Esophagus squamous epithelium (tissue), 5 donors: ENCODE results near the gene MCCD1. TPM values are rescaled to one million over a fixed set of nuclear protein-coding genes. Genes with fewer than 3 reads are reported as not detected.

ENCODE experiments used
- DNase-seq: peaks from one replicate; lab custom pipeline; 2025; lab: John Stamatoyannopoulos, UW
- H3K27ac ChIP-seq, 4 donors: fragments of 200-600 bp; sonication (generic); one replicate each; pipeline ENCODE4 v1.5.1; 2016 to 2019; ENCODE audit warnings: mild to moderate bottlenecking in 1 of 4
- H3K27me3 ChIP-seq, 4 donors: fragments of 200-600 bp; sonication (generic); 1 replicate in 3 of 4; 2 replicates in 1 of 4; pipeline versions ENCODE4 v1.5.1 to v1.6.0; 2017 to 2021; ENCODE audit warnings: antibody characterized with exemption in 1 of 4
- H3K36me3 ChIP-seq, 3 donors: fragments of 200-600 bp; sonication (generic); one replicate each; pipeline ENCODE4 v1.5.1; 2016 to 2019
- H3K4me1 ChIP-seq, 3 donors: fragments of 200-600 bp; sonication (generic); one replicate each; pipeline ENCODE4 v1.5.1; 2017 to 2019
- H3K4me3 ChIP-seq, 4 donors: fragments of 200-600 bp; sonication (generic); 1 replicate in 3 of 4; 2 replicates in 1 of 4; pipeline ENCODE4 v1.5.1; 2016 to 2019; ENCODE audit warnings: mild to moderate bottlenecking in 2 of 4, moderate library complexity in 1 of 4
- H3K9me3 ChIP-seq, 3 donors: fragments of 200-600 bp; sonication (generic); one replicate each; pipeline ENCODE4 v1.5.1; 2016 to 2019
- CTCF ChIP-seq, 6 experiments: fragments of 450-650 bp in 4 of 6; fragments of 200-600 bp in 2 of 6; sonication (generic) in 2 of 6; IDR thresholded peaks; one replicate each; pipeline ENCODE4 v1.5.1; 2016 to 2019; ENCODE audit warnings: antibody characterized with exemption in 6 of 6, mild to moderate bottlenecking in 4 of 6, moderate library complexity in 4 of 6
- POLR2A ChIP-seq, 4 donors: fragments of 450-650 bp; IDR thresholded peaks; one replicate each; pipeline ENCODE4 v1.6.1; 2017; ENCODE audit warnings: antibody characterized with exemption in 4 of 4, mild to moderate bottlenecking in 4 of 4, moderate library complexity in 3 of 4
- whole genome bisulfite sequencing, 2 donors: methylation state at CpG; one replicate each; pipeline ENCODE4 v1.1.5; 2018; 5-methylcytosine and 5-hydroxymethylcytosine counted together
- intact Hi-C: fragments of 100-400 bp; cut with DNase I; formaldehyde crosslinking; loops from one replicate; pipeline ENCODE4 v1.15.0; 2022
- total RNA-seq, 4 donors: library from RNA; depleted of rRNA; stranded (reverse); fragments of >200 nt; gene quantifications; one replicate each; pipeline ENCODE4 v1.1.0, GENCODE V29; 2016
- donor health status: DM: yes; HTN: yes; CAD: no.

The MCCD1 gene
- total RNA-seq: not detected

- Histone ChIP-seq H3K4me3 (no peak within 1 kb of the TSS), H3K9me3 (no peaks in the 10 kb centered on the region), H3K4me1 (no peaks in the 10 kb centered on the region), H3K36me3 (peaks cover 5 to 50% (median 39%) of the 10 kb centered on the region in 3 donors), H3K27me3 (no peaks in the 10 kb centered on the region), H3K27ac (peak within 1 kb of the TSS in 1 of 4 donors; percentile 5)
- intact Hi-C loops: no loop called here
- DNase-seq: no peak
- 13 to 40% methylated on average over 2 to 3 of the region's 7 CpGs for WGBS, 2 donors
- TF ChIP-seq CTCF (IDR thresholded peaks at IDR 0.05) (no peak), POLR2A (IDR thresholded peaks at IDR 0.05) (no peak)
Observed at GRCh38 chr6:31528821-31529328, at the start of gene MCCD1. MCCD1 (plus strand) TSS chr6:31528962; CDS start chr6:31529015, 53 bp downstream.

- Histone ChIP-seq H3K4me3 (no peak overlapping the region), H3K36me3 (no peaks in the 10 kb centered on the region), H3K9me3 (no peaks in the 10 kb centered on the region), H3K4me1 (peaks cover 0 to 7% (median under 1%) of the 10 kb centered on the region in 3 donors), H3K27ac (no peak overlapping the region), H3K27me3 (no peaks in the 10 kb centered on the region)
- WGBS, 2 donors: 78 to 79% methylated on average over 5 of the region's 5 CpGs
- TF ChIP-seq CTCF (IDR thresholded peaks at IDR 0.05) (no peak), POLR2A (IDR thresholded peaks at IDR 0.05) (no peak)
- intact Hi-C loops: no loop called here
- DNase-seq: no peak
Observed at GRCh38 chr6:31479151-31479932, 49.4 kb upstream of the MCCD1 start.

- whole genome bisulfite sequencing, 2 donors: 27 to 36% methylated on average over 2 to 3 of the region's 3 CpGs
- H3K36me3 ChIP-seq: no peaks in the 10 kb centered on the region
- DNase-seq: no peak
- no peak for TF ChIP-seq POLR2A (IDR thresholded peaks at IDR 0.05)
- TF ChIP-seq CTCF (IDR thresholded peaks at IDR 0.05): no peak
- H3K9me3 ChIP-seq: no peaks in the 10 kb centered on the region
- peaks cover 0 to under 1% (median 0%) of the 10 kb centered on the region in 3 donors for H3K4me1 ChIP-seq
- H3K27me3 ChIP-seq: no peaks in the 10 kb centered on the region
- H3K4me3 ChIP-seq: no peak overlapping the region
- no peak overlapping the region for H3K27ac ChIP-seq
- intact Hi-C loops: no loop called here
Observed at GRCh38 chr6:31479933-31480535, 48.7 kb upstream of the MCCD1 start.

GRCh38 chr6:31480574-31480973, 48.2 kb upstream of the MCCD1 start:
- DNase-seq: no peak
- H3K4me1 ChIP-seq: no peaks in the 10 kb centered on the region
- TF ChIP-seq POLR2A (IDR thresholded peaks at IDR 0.05): no peak
- no peak for TF ChIP-seq CTCF (IDR thresholded peaks at IDR 0.05)
- no peaks in the 10 kb centered on the region for H3K27me3 ChIP-seq
- H3K36me3 ChIP-seq: no peaks in the 10 kb centered on the region
- H3K27ac ChIP-seq: no peak overlapping the region
- WGBS, 2 donors: 78 to 92% methylated on average over 4 to 10 of the region's 11 CpGs
- intact Hi-C loops: no loop called here
- H3K9me3 ChIP-seq: no peaks in the 10 kb centered on the region
- no peak overlapping the region for H3K4me3 ChIP-seq

GRCh38 chr6:31483392-31483791, 45.4 kb upstream of the MCCD1 start:
- WGBS, 2 donors: 45 to 61% methylated on average over 2 of the region's 2 CpGs
- no peak for DNase-seq
- Histone ChIP-seq H3K4me3 (no peak overlapping the region), H3K4me1 (no peaks in the 10 kb centered on the region), H3K36me3 (no peaks in the 10 kb centered on the region), H3K27me3 (no peaks in the 10 kb centered on the region), H3K9me3 (no peaks in the 10 kb centered on the region), H3K27ac (no peak overlapping the region)
- intact Hi-C loops: no loop called here
- TF ChIP-seq POLR2A (IDR thresholded peaks at IDR 0.05) (no peak), CTCF (IDR thresholded peaks at IDR 0.05) (no peak)
